GM21737 (cell line): ENCODE results near the gene IKZF1.

ENCODE experiments used
- ATAC-seq: cut with Tn5 transposase; IDR thresholded peaks from one replicate; pipeline ENCODE4 v1.9.1; 2021; ENCODE audit warnings: mild to moderate bottlenecking, moderate library complexity; ENCODE audit not compliant: unreplicated experiment

IKZF1 gene

DNA sequence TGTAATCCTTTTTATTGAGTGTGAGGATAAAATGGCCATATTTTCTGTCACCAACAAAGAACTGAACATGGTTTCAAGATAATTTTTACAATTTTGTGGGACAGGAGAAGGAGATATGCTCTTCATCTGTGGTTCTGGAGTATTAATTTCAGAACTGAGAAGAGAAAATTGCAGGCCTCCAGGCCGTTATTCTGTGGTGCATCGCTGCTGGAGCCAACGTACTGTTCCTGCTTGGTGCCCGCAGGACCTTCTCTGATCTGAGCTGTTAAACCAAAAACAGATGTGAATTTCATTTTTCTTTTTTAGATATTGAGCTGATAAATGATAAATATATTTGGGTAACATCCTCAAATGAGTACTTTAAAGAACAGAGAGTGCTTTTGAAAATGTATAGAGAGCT, 63.9 kb downstream of the IKZF1 start:
- no peak for ATAC-seq

GRCh38 chr7:50369143-50370026, 64.9 kb downstream of the IKZF1 start:
- no peak for ATAC-seq

DNA sequence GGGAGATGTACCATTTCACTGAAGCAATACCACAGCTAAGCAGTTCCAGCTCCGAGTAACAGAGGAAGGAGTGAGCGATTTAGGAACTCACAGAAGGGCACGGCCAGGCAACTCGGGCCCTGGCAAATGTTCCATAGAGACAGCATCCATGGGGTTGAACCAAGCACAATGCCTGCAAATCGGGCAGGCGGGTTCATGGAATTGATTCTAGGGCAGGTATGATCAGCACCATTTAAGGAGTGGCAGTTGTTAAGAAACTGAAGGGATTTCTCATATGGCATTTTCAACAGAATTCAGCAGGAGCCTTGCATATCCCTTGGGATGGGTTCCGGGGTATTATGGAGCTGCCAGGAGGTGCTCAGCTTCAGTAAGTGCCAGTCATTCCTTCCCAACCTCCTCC, 66.4 kb downstream of the IKZF1 start:
- ATAC-seq, result no peak

DNA sequence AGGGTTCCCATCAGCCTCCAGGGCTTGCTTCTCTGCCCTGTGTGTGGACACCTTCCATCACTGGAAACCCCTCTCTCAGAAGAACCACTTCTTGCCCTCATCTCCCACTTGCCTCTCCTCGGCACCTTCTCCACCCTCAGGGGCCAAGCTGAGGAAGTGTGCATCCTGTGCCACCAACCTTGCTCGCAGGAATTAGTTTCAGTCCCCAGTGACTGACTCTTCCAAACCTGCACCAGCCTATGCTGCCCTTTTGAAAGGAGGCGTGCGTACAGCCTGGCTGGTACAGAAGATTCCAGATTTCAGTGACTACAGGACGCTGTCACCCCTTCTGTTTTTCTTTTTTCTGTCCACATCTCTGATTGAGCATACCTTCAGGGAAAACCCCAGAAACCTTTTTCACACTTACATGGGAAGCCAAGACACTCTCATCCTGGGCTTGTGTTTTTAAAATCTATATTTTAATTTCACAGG, 67.1 kb downstream of the IKZF1 start:
- no peak for ATAC-seq

DNA sequence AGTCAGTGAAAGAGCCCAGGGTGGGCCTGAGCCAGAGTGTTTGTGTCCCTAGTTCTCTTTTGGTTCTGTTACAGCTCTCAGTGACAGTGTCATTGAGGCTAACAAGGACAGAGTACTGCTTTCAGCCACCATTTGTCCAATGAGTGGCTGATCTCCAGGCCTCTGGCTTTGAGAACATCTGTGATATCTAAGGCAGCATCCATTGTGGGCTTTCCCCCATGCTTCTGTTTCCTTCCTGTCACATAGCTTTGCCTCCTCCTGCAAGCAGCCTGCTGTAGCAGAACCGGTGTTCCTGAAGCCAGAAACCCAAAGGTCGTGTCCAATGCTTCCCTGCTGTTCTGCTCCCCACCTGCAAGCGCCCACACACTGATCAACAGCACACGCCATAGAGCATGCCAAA, 68.4 kb downstream of the IKZF1 start:
- ATAC-seq, result no peak

- no peak for ATAC-seq
Observed at GRCh38 chr7:50376056-50376820, 71.7 kb downstream of the IKZF1 start.

- no peak for ATAC-seq
Observed at GRCh38 chr7:50377356-50377755, 72.8 kb downstream of the IKZF1 start.

DNA sequence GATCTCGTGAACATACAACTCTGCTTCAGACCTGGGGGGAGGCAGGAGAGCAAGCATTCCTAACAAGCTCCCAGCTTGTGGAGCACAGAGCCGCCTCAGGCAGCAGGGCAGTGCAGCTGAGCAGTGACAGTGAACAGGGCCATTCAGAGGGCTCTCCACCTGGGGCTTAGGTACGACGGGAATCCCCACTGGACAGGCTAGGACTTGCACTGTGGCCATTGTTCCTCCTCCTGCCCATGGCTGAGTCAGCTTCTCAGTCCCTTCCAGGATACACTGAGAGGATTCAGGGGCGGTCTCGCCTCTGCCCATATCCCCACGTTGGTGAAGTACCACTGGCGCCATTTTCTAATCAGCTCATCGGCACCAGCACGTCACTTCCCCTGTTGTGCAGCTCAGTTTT, 74.6 kb downstream of the IKZF1 start:
- ATAC-seq, result no peak

DNA sequence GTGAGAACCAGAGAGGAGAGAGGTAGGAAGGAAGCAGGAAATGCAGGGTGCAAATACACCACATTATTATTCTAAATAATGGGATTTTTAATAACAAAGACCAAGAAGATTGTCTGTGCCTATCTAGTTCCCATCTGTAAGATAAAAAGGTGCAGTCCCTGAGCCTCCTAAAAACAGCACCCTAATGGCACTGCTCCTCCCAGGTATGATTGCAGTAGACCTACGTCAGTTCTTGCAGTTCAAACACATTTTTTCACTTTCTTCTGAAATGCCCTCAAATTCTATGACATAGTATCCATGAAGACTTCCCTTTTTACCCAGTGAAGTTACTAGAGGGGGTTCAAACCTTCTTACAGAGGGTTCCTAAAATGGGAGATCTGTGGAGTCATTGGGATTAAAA, 75.0 kb downstream of the IKZF1 start:
- ATAC-seq, result no peak

DNA sequence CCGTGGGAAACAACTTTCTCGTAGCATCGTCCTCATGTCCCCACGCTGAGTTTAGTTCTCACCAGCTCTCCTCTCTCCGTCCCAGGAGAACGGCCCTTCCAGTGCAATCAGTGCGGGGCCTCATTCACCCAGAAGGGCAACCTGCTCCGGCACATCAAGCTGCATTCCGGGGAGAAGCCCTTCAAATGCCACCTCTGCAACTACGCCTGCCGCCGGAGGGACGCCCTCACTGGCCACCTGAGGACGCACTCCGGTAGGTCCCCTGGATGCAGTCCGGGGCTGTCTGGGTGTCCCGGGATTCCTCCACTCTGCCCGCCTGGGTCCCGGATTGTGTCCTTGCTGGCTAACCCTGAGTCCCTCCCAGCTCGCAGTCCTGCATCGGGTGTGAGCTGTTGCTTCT, 77.9 kb downstream of the IKZF1 start:
- ATAC-seq, result no peak

GRCh38 chr7:50387351-50387750, 82.8 kb downstream of the IKZF1 start:
- ATAC-seq, result no peak

GRCh38 chr7:50389961-50390360, 85.4 kb downstream of the IKZF1 start:
- no peak for ATAC-seq

- ATAC-seq, result no peak
Observed at GRCh38 chr7:50391386-50391785, 86.9 kb downstream of the IKZF1 start.

- ATAC-seq, result no peak
Observed at GRCh38 chr7:50393076-50393475, 88.6 kb downstream of the IKZF1 start.

GRCh38 chr7:50393547-50394252, 89.2 kb downstream of the IKZF1 start:
- peak; percentile 44 for ATAC-seq

DNA sequence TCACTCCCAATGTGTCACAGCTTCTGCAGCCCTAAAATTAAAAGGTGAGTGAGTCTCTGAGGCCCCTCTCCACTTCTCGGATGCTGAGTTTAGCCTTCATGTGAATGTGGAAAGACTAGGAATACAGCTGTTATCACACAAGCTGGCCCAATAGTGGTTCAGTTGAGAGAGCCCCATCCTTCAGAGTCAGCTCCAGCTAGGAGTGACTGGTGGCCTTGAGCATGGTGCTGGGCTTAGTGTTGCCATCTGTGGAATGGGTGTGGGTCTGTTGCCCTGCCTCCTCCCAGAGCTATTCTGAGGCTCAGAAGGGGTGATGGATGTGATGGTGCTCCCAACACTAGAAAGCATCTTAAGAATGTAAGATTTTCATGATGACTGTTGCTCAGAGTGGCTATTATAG, 89.8 kb downstream of the IKZF1 start:
- ATAC-seq, result no peak

- ATAC-seq, result no peak
Observed at GRCh38 chr7:50396856-50397255, 92.3 kb downstream of the IKZF1 start.

GRCh38 chr7:50397320-50397970, 92.9 kb downstream of the IKZF1 start:
- ATAC-seq, result peak; percentile 50

GRCh38 chr7:50397971-50398324, 93.4 kb downstream of the IKZF1 start:
- ATAC-seq, result peak; percentile 15

- ATAC-seq, result no peak
Observed at GRCh38 chr7:50399206-50399605, 94.7 kb downstream of the IKZF1 start.

DNA sequence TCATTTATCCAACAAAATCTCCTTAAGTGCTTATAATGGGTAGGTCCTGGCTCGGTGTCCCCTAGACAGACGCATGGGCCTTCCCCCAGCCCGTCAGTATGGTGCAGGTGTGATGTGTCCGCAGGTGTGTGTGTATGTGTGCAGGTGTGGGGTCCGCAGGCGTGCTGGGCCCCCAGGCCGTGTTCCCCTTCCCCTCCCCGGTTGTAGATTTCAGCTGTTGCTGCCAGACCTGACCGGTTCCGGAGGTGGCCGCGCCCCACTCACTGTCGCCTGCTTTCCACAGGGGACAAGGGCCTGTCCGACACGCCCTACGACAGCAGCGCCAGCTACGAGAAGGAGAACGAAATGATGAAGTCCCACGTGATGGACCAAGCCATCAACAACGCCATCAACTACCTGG, 95.1 kb downstream of the IKZF1 start:
- no peak for ATAC-seq
